Retina (tissue), 1 donor: Measurements from ENCODE around the gene TRIO.
A peak's percentile ranks its signal among the peaks of the same experiment; 100 is the strongest.
"Not testable (repeated sequence)": the region's sequence is repeated elsewhere in the genome, so short reads cannot be mapped to it uniquely, and the experiment has no call there.

Experiments used
- DNase-seq: peaks from one replicate; pipeline ENCODE4 v3.0.0-alpha.2; 2016

Gene TRIO

DNA sequence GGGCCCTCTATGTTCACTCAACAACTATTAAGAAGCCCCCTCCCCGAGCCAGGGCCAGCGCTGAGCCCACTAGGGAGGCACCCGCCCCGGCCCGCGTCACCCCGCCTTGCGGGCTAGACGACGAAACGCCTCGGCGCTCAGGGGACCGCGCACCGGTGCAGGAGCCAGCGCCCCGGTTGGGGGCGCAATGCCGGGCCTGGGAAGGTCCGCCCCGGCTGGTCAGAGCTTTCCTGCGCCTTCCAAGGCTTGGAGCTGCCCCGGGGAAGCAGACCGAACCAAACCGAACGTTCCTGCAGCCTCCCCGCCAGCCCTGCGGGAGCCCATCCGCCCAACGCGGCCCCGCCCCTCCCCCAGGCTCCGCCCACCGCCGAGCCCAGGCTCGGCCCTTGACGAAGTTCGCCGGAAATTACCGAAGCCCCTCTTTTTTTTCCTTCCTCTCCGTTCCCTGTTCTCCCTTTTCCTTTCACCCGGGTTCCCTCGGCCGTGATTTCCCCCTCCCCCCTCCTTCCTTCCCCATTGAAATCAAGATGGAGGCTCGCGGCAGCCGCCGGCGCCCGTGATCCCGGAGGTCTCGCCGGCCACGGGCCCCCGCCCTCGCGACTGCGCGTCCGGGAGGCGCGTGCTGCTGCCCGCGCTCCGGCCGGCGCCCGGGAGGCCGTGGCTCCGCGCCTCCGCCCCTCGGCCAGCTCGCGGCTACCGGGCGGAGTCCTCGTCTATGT lies at the start of gene TRIO:
Gene TRIO (plus strand): TSS at position 516 of the 719 bp plus-strand sequence. CDS start 384 bp downstream, outside the sequence.
- peak; percentile 94 for DNase-seq

DNA sequence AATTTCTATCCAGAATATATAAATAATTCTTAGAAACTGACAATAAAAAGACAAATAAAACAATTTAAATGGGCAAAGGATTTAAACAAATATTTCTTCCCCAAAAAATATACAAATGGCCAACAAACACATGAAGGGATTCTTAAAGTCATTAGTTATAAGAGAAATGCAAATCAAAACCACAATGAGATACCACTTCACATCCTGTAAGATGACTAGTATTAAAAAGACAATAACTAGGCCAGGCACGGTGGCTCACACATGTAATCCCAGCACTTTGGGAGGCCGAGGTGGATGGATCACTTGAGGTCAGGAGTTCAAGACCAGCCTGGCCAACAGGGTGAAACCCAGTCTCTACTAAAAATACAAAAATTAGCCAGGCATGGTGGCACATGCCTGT lies 45.8 kb upstream of the TRIO start:
- DNase-seq: not testable (repeated sequence)

DNA sequence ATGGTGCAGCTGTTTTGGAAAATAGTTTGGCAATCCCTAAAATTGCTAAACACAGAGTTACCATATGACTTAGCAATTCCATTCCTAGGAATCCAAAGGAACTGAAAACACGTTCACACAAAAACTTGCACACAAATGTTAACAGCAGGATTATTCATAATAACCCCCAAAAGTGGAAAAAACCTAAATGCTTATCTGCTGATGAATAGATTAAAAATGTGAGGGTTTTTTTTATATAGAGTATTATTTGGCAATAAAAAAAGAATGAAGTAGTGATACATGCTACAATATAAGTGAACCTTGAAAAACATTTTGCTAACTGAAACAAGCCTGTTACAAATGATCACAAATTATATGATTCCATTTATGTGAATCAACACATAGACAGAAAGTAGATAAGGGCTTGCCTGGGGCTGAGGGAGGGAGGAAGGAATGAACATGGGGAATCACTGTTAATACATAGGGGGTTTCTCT lies 45.1 kb upstream of the TRIO start:
- DNase-seq: no peak

DNA sequence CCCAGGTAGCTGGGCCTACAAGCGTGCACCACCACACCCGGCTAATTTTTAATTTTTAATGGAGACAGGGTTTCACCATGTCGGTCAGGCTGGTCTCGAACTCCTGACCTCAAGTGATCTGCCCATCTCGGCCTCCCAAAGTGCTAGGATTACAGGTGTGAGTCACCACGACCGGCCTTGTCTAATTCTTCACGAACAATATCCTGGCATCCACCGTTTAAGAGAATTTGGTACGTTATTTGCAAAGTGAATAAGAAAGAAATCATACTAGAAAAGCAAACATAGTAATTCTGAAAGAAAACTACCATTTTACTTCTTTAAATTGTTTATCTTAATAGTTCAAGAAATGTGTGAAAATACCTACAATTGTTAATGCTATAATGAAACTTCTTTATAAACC lies 42.9 kb upstream of the TRIO start:
- DNase-seq: no peak

DNA sequence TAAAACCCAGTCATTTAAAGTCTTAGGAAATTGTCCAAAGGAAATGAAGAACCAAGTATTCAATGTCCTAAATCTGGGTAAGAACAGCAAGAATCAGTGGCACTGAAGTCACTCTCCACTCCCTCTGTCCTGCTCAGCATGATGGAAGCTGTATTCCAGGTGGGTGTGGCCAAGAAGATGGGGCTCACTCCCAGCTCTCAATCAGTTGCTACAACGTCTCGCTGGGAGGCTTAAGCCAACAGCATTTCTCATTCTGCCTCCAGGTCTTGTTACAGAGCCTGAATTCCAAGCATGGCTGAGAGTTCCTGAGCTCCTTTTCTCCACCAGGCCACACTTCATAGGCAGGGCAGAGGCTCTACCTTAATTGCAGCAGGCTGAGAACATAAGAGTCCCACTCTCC lies 41.2 kb upstream of the TRIO start:
- DNase-seq: no peak

DNA sequence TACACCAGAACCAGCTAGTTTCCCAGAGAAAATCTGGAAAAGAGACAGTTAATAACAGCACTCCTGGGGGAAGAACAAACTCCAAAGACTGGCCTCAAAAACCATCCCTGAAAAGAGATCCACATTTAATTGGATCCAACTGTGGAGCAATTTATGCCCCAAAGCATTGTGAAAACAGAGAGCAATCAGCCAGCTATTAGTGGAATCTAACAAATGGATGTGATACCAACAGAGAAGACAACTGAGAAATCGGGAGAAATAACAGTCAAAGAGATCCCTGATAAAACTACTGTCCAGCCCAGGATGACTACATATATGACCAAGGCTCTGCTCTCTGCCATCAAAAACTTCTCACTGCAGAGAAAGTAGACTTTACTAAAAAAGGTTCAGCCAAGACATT lies 40.5 kb upstream of the TRIO start:
- no peak for DNase-seq

GRCh38 chr5:14105718-14106410 lies 37.3 kb upstream of the TRIO start:
- DNase-seq: no peak

DNA sequence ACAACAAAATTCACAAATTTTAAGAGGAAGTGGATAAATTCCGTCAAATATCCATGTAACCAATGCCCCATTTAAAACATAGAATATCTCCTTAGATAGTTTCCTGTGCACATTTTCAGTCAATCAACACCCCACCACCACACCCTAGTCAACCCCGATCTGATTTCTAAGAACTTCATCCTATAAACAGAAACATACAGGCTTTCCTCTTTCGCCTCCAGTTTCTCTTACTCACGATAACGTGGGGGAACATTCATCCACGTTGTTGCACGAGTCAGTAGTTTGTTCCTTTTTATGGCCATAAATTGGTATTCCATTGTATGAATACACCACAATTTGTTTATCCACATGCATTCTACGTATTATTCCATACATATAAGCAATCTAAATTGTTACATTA lies 35.6 kb upstream of the TRIO start:
- no peak for DNase-seq

- peak; percentile 43 for DNase-seq
Measured at GRCh38 chr5:14108170-14108996, 34.8 kb upstream of the TRIO start.

- DNase-seq: no peak
Measured at GRCh38 chr5:14109041-14109747, 33.9 kb upstream of the TRIO start.

DNA sequence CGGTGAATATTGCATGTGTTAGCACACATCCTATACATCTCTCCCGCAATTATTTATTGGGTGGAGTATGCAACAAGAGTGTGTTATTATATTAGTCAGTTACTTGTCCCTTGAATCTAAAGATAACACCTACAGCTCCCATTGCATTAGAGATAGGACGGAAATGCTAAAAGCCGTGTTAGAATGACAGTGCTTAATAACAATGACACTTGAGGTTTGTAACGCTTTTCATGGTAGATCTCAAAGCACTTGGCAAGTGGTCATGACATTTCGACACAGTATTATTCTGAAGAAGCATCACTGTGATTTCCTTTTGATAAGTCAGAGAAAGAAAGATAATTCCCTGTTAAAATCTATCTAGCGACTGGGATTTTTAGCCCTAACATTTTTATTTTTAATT lies 33.4 kb upstream of the TRIO start:
- DNase-seq: no peak

GRCh38 chr5:14110196-14110595 lies 32.9 kb upstream of the TRIO start:
- DNase-seq: no peak

GRCh38 chr5:14110680-14111079 lies 32.5 kb upstream of the TRIO start:
- DNase-seq: no peak

GRCh38 chr5:14112998-14113652 lies 30.0 kb upstream of the TRIO start:
- no peak for DNase-seq

GRCh38 chr5:14114615-14115251 lies 28.4 kb upstream of the TRIO start:
- no peak for DNase-seq

- no peak for DNase-seq
Measured at GRCh38 chr5:14115323-14115895, 27.7 kb upstream of the TRIO start.

GRCh38 chr5:14118551-14119320 lies 24.4 kb upstream of the TRIO start:
- DNase-seq: peak; percentile 76

- no peak for DNase-seq
Measured at GRCh38 chr5:14120176-14120575, 23.0 kb upstream of the TRIO start.

- DNase-seq: no peak
Measured at GRCh38 chr5:14121552-14121951, 21.6 kb upstream of the TRIO start.

DNA sequence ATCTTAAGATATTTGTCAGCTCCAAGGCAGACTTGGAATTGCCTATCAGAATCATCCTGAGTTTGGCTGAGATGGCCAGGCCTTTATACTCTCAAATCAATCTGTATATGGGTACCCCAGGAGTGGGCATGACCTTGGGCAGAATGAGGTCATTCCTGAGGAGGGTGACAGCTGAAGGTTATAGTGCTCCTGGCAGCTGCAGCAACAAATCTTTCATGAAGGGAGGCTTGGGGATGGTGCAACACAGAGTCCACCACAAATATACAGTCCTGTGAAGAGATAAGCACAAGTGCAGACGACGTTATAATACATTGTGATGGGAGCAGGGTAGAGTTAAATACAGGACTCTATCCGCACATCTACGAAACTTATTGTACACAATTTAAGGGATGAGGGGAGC lies 21.1 kb upstream of the TRIO start:
- DNase-seq: no peak

- no peak for DNase-seq
Measured at GRCh38 chr5:14123551-14123950, 19.6 kb upstream of the TRIO start.
